Breast epithelium (tissue), 4 donors: Measurements from ENCODE around the gene SLC2A10. TPM values are rescaled to one million over a fixed set of nuclear protein-coding genes. Genes with fewer than 3 reads are reported as not detected.

Source experiments
- DNase-seq, 2 donors: peaks; one replicate each; pipeline ENCODE4 v3.0.0-alpha.2; 2019; ENCODE audit warnings: low spot score in 2 of 2
- H3K27ac ChIP-seq, 2 donors: fragments of 200-600 bp; sonication (generic) in 1 of 2; one replicate each; pipeline ENCODE4 v1.5.1; 2016 to 2019; ENCODE audit warnings: mild to moderate bottlenecking in 1 of 2
- H3K27me3 ChIP-seq, 2 donors: fragments of 200-600 bp; sonication (generic) in 1 of 2; one replicate each; pipeline versions ENCODE4 v1.5.1 to v1.6.0; 2017 to 2019; ENCODE audit warnings: control low read depth in 1 of 2, mild to moderate bottlenecking in 1 of 2
- H3K36me3 ChIP-seq: fragments of 200-600 bp; one replicate; pipeline ENCODE4 v1.5.1; 2019
- H3K4me1 ChIP-seq, 2 donors: fragments of 200-600 bp; sonication (generic); one replicate each; pipeline ENCODE4 v1.5.1; 2016 to 2019; ENCODE audit warnings: control low read depth in 1 of 2
- H3K4me3 ChIP-seq, 3 donors: fragments of 200-600 bp; sonication (generic); 1 replicate in 2 of 3; 2 replicates in 1 of 3; pipeline ENCODE4 v1.5.1; 2016 to 2019; ENCODE audit warnings: mild to moderate bottlenecking in 3 of 3, moderate library complexity in 2 of 3
- H3K9me3 ChIP-seq, 2 donors: fragments of 200-600 bp; sonication (generic) in 1 of 2; one replicate each; pipeline ENCODE4 v1.5.1; 2016 to 2019; ENCODE audit warnings: control low read depth in 1 of 2
- CTCF ChIP-seq, 3 donors: fragments of 450-650 bp; IDR thresholded peaks; one replicate each; pipeline ENCODE4 v1.5.1; 2016 to 2017; ENCODE audit warnings: antibody characterized with exemption in 3 of 3, mild to moderate bottlenecking in 3 of 3, moderate library complexity in 3 of 3
- POLR2A ChIP-seq: fragments of 450-650 bp; IDR thresholded peaks from one replicate; pipeline ENCODE4 v1.6.1; 2016; ENCODE audit warnings: antibody characterized with exemption, mild to moderate bottlenecking, moderate library complexity
- POLR2AphosphoS5 ChIP-seq, 3 donors: sonication (generic); formaldehyde crosslinking; IDR thresholded peaks; one replicate each; pipeline ENCODE4 v1.6.1; 2017; ENCODE audit warnings: antibody characterized with exemption in 3 of 3
- intact Hi-C: fragments of 100-400 bp; cut with DNase I; formaldehyde crosslinking; loops from one replicate; pipeline ENCODE4 v1.15.1; 2023; ENCODE audit warnings: low total_unique reads
- total RNA-seq, 3 donors: library from RNA; depleted of rRNA; stranded (reverse); fragments of >200 nt; gene quantifications; one replicate each; pipeline ENCODE4 v1.1.0, GENCODE V29; 2016

SLC2A10 gene
- total RNA-seq, 3 donors from 2014 or later: 19.8 to 42.9 (median 26.9) TPM

DNA sequence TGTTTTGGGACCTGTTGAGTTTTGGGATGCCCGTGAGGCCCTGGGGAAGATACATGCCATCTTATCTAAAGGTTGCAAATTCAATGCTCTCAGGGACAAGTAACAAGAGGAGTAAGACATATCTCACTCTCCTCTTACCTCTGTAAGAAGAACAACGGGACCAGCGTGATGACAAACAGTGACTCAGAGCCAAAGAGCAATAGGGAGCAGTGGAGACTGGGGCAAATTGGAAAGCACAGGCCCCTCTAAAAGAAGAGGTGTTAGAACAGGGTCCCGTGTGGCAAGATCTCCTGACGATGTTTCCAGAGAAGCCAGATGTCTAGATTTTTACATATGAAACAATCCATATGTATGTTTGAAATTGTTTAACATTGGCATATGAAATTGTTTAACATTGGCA lies 31.8 kb upstream of the SLC2A10 start:
- intact Hi-C loops: no loop called here
- DNase-seq: no peak
- TF ChIP-seq CTCF (IDR thresholded peaks at IDR 0.05): no peak
- TF ChIP-seq POLR2A: no peak
- no peak for TF ChIP-seq POLR2AphosphoS5 (IDR thresholded peaks at IDR 0.05)

GRCh38 chr20:46678516-46678915 lies 30.9 kb upstream of the SLC2A10 start:
- Histone ChIP-seq H3K27me3 (no peaks in the 10 kb centered on the region), H3K9me3 (no peaks in the 10 kb centered on the region), H3K27ac (no peak overlapping the region), H3K36me3 (no peaks in the 10 kb centered on the region), H3K4me1 (peaks cover 0 to under 1% of the 10 kb centered on the region in 2 donors), H3K4me3 (no peak overlapping the region)
- intact Hi-C loops: no loop called here
- no peak for TF ChIP-seq POLR2AphosphoS5 (IDR thresholded peaks at IDR 0.05)
- TF ChIP-seq CTCF (IDR thresholded peaks at IDR 0.05): no peak
- no peak for TF ChIP-seq POLR2A
- DNase-seq: no peak

More for the DNA sequence above, 31.8 kb upstream of the SLC2A10 start:
- H3K4me3 ChIP-seq: no peak overlapping the region
- no peaks in the 10 kb centered on the region for H3K36me3 ChIP-seq
- no peaks in the 10 kb centered on the region for H3K4me1 ChIP-seq
- peaks cover 3% of the 10 kb centered on the region in 2 donors for H3K9me3 ChIP-seq
- no peak overlapping the region for H3K27ac ChIP-seq
- no peaks in the 10 kb centered on the region for H3K27me3 ChIP-seq

- Histone ChIP-seq H3K4me1 (peaks cover 0 to 3% of the 10 kb centered on the region in 2 donors), H3K27me3 (no peaks in the 10 kb centered on the region), H3K9me3 (no peaks in the 10 kb centered on the region), H3K36me3 (no peaks in the 10 kb centered on the region), H3K4me3 (no peak overlapping the region), H3K27ac (no peak overlapping the region)
- DNase-seq: no peak
- TF ChIP-seq POLR2AphosphoS5 (IDR thresholded peaks at IDR 0.05) (no peak), CTCF (IDR thresholded peaks at IDR 0.05) (no peak), POLR2A (no peak)
- intact Hi-C loops: loop anchor here (10.0 kb wide), 1 partner anchor 1336 kb away; the partner anchor contains the start of gene SDC4
These were observed 28.8 kb upstream of the SLC2A10 start for GRCh38 chr20:46680684-46681031.

DNA sequence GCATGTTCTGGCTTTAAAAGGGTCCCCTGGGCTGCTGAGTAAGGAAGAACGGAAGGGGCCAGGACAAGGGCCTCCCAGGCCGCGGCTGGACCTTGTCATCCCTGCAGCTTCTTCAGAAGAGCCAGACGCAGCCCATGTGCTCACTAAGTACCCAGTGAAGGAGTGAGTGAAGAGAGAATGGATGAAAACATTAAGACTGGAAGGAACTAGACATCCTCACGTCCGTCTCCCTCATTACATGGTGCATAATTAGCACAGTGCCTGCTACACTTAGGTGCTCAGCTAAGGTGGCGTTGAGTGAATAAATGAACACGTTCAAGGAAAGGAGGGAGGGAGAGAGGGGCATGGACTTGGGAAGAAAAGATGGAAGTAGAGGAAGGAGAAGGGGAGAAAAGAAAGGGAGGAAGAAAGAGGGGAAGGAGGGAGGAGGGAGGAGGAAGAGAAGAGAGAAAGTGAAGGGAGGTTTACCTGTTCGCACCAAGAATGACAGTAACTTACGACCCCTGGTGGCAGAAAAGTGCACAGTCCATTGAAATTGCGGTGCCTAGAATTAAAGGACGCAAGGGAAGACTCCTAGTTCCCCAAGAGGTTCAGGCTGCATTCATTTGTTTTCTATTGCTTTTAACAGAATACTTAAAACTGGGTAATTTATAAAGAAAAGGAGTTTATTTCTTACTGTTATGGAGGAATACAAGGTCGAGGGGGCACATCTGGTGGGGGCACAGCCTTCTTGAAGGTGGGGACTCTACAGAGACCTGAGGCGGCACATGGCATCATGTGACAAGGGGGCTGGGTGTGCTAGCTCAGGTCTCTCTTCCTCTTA lies 28.2 kb upstream of the SLC2A10 start:
- no peak for TF ChIP-seq POLR2A
- no peak for TF ChIP-seq POLR2AphosphoS5 (IDR thresholded peaks at IDR 0.05)
- TF ChIP-seq CTCF (IDR thresholded peaks at IDR 0.05): peak; percentile 74 to 87 (median 77)
- DNase-seq: peak; percentile 62 to 75
- Histone ChIP-seq H3K27ac (no peak overlapping the region), H3K4me1 (peaks cover 0 to 3% of the 10 kb centered on the region in 2 donors), H3K4me3 (no peak overlapping the region), H3K27me3 (no peaks in the 10 kb centered on the region), H3K9me3 (no peaks in the 10 kb centered on the region), H3K36me3 (no peaks in the 10 kb centered on the region)
- intact Hi-C loops: loop anchor here (10.0 kb wide), 1 partner anchor 1336 kb away; the partner anchor contains the start of gene SDC4

DNA sequence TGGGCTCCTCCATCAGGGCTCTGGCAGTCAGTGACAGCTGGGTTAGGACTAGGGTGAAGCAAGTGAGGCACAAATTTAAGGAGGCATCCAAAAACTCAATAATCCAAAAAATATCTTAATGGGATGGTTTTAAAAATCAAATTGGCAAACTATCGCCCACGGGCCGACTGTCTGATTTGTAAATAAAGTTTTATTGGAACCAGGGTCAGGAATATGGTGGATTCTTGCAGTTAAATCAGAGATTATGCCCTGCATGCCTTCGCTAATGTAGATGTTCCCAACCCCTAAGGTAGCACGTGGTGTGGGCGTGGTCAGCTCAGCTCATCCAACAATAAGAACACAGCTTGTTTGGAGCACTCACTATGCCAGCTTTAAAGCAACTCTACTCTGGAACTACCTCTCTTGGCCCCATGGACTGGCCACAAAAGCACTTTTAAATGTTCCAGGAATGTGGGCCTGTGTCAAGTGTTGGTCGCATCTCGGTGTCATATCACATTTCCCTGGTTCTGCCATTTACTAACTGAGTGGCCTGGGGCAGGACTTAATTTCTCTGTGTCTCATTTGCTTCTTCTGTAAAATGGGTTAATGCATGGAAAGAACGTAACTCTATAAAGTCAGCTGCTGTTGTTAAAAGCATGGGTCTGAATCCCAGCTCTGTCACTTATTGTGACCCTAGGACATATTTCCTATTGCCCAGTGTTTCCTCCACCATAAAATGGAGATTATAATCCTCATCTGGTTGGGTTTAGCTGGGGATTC lies 27.2 kb upstream of the SLC2A10 start:
- Histone ChIP-seq H3K9me3 (no peaks in the 10 kb centered on the region), H3K36me3 (no peaks in the 10 kb centered on the region), H3K27me3 (no peaks in the 10 kb centered on the region), H3K4me3 (no peak overlapping the region), H3K27ac (no peak overlapping the region), H3K4me1 (peaks cover 0 to 3% of the 10 kb centered on the region in 2 donors)
- TF ChIP-seq CTCF (IDR thresholded peaks at IDR 0.05): no peak
- no peak for TF ChIP-seq POLR2A
- TF ChIP-seq POLR2AphosphoS5 (IDR thresholded peaks at IDR 0.05): no peak
- intact Hi-C loops: loop anchor here (10.0 kb wide), 1 partner anchor 1337 kb away; the partner anchor contains the start of gene SDC4
- DNase-seq: no peak
